Measurements from ENCODE around the gene DERA.

- TF ChIP-seq RCOR1 (IDR thresholded peaks at IDR 0.05; ENCODE audit: borderline replicate concordance in 1 of 2, low read depth in 2 of 2, low read length in 2 of 2), result no peak
- TF ChIP-seq ZFP36 (IDR thresholded peaks at IDR 0.05; ENCODE audit: low read depth, low read length, partially characterized antibody), result no peak
- TF ChIP-seq CREB1 (IDR thresholded peaks at IDR 0.05), result peak; percentile 96
- TF ChIP-seq CREB1 (CRISPR knock-in tag; IDR thresholded peaks at IDR 0.05), result peak; percentile 94
- no peak for TF ChIP-seq NCOA1 (IDR thresholded peaks at IDR 0.05; ENCODE audit: low read depth)
- TF ChIP-seq GABPB1 (CRISPR knock-in tag; IDR thresholded peaks at IDR 0.05), result peak; percentile 95
- TF ChIP-seq CTCF (IDR thresholded peaks at IDR 0.05 in 2 of 3, conservative IDR thresholded peaks at IDR 0.05 in 1 of 3; ENCODE audit: insufficient read depth in 2 of 3, low read depth in 1 of 3, low read length in 3 of 3), result no peak
- no peak for TF ChIP-seq FOXP4 (CRISPR knock-in tag; IDR thresholded peaks at IDR 0.05; ENCODE audit: borderline replicate concordance)
- TF ChIP-seq MAX (CRISPR knock-in tag; IDR thresholded peaks at IDR 0.05), result peak; percentile 47; the same call in 1 of the 2 replicates
- no peak for TF ChIP-seq ZNF212 (CRISPR knock-in tag; IDR thresholded peaks at IDR 0.05)
- no peak for TF ChIP-seq ZNF253 (CRISPR knock-in tag; conservative IDR thresholded peaks at IDR 0.05)
- no peak for TF ChIP-seq ZNF318 (IDR thresholded peaks at IDR 0.05; ENCODE audit: borderline replicate concordance in 1 of 2, low read depth in 1 of 2)
- TF ChIP-seq TAF1 (IDR thresholded peaks at IDR 0.05; ENCODE audit: control insufficient read depth, extremely low read depth, insufficient read depth, low read length, severe bottlenecking), result peak; percentile 82
- TF ChIP-seq ZBTB7A (IDR thresholded peaks at IDR 0.05; ENCODE audit: borderline replicate concordance, control insufficient read depth, low read depth, low read length), result no peak
These were observed 28.8 kb upstream of the DERA start, which contains the start of gene STRAP for GRCh38 chr12:15882118-15882971.

All from K562 (cell line).